GM21381 (cell line): Measurements from ENCODE around the gene KERA.
A peak's percentile ranks its signal among the peaks of the same experiment; 100 is the strongest.

Experiments
- ATAC-seq: cut with Tn5 transposase; IDR thresholded peaks from one replicate; pipeline ENCODE4 v1.9.1; 2021; ENCODE audit warnings: mild to moderate bottlenecking, moderate library complexity; ENCODE audit not compliant: unreplicated experiment

Gene KERA

GRCh38 chr12:91017511-91018263 lies 40.1 kb downstream of the KERA start:
- ATAC-seq, result no peak

- ATAC-seq, result no peak
These were observed 40.8 kb downstream of the KERA start for GRCh38 chr12:91017043-91017442.

GRCh38 chr12:91009319-91009950 lies 48.4 kb downstream of the KERA start:
- ATAC-seq, result peak; percentile 90

- peak; percentile 71 for ATAC-seq
These were observed 50.1 kb downstream of the KERA start for GRCh38 chr12:91007531-91008290.

GRCh38 chr12:91004872-91005271 lies 53.0 kb downstream of the KERA start, which contains the start of gene EPYC:
EPYC (minus strand) TSS chr12:91004972; CDS start chr12:91002565, 2,407 bp downstream.
- ATAC-seq, result no peak

GRCh38 chr12:91003737-91004136 lies 54.1 kb downstream of the KERA start:
- ATAC-seq, result no peak

- ATAC-seq, result no peak
These were observed 56.5 kb downstream of the KERA start for GRCh38 chr12:91001306-91001705.
